PFSK-1 (cell line): Measurements from ENCODE around the gene EEF1AKMT4.

Source experiments
- POLR2AphosphoS5 ChIP-seq: IDR thresholded peaks from 2 replicates; pipeline ENCODE4 v1.6.1; 2012; ENCODE audit warnings: low read depth, mild to moderate bottlenecking, control low read depth, low read length, moderate library complexity
- REST ChIP-seq, 2 experiments: IDR thresholded peaks; 2 replicates each; pipeline versions ENCODE4 v1.6.1 to v1.8.0; 2011 to 2012; ENCODE audit warnings: low read depth in 2 of 2, low read length in 2 of 2, control low read depth in 1 of 2, inconsistent platforms in 1 of 2, mild to moderate bottlenecking in 1 of 2, moderate library complexity in 1 of 2; ENCODE audit not compliant: insufficient read depth in 1 of 2
- SIN3A ChIP-seq: IDR thresholded peaks from 2 replicates; pipeline ENCODE4 v1.6.1; 2012; ENCODE audit warnings: mild to moderate bottlenecking, low read length, moderate library complexity, borderline replicate concordance; ENCODE audit not compliant: insufficient read depth
- TAF1 ChIP-seq: IDR thresholded peaks from 2 replicates; pipeline ENCODE4 v1.6.1; 2012; ENCODE audit warnings: low read length, control low read depth, borderline replicate concordance; ENCODE audit not compliant: insufficient read depth

GRCh38 chr3:184233127-184233843 is 16.2 kb upstream of the EEF1AKMT4 start:
- TF ChIP-seq POLR2AphosphoS5 = no peak
- no peak for TF ChIP-seq REST (IDR thresholded peaks at IDR 0.05; ENCODE audit: insufficient read depth in 1 of 2, low read depth in 2 of 2, low read length in 2 of 2)
- TF ChIP-seq SIN3A = no peak
- no peak for TF ChIP-seq TAF1
